ENCODE data around the gene TRH.

GRCh38 chr3:130014526-130014925, 40.0 kb downstream of the TRH start:
- TF ChIP-seq EZH2 (IDR thresholded peaks at IDR 0.05; ENCODE audit: insufficient read depth, poor library complexity, severe bottlenecking) (no peak), EZH2phosphoT487 (IDR thresholded peaks at IDR 0.05; ENCODE audit: insufficient read depth, low read depth) (no peak)

Measured in GM23248 (cell line).